Measurements from ENCODE around the gene OSBPL10.

GRCh38 chr3:31629054-31629453 lies 352.0 kb downstream of the OSBPL10 start:
- TF ChIP-seq POLR2A (IDR thresholded peaks at IDR 0.05) (no peak), CTCF (IDR thresholded peaks at IDR 0.05) (no peak)

All from lower leg skin (tissue), 3 donors.